ENCODE measurements around the gene MAPK10. TPM values are rescaled to one million over a fixed set of nuclear protein-coding genes. Genes with fewer than 3 reads are reported as not detected.

MAPK10 gene
- total and polyA plus RNA-seq, 4 donors, result 0.82 to 3.6 (median 2.3) TPM

- 75% methylated on average over 4 of the region's 4 CpGs for WGBS
- no peak for DNase-seq (ENCODE audit: low spot score)
- TF ChIP-seq RXRA (IDR thresholded peaks at IDR 0.05), result no peak
- no peak for TF ChIP-seq RAD21 (IDR thresholded peaks at IDR 0.05)
- TF ChIP-seq FOXA1 (IDR thresholded peaks at IDR 0.05), result no peak
- TF ChIP-seq ATF3 (IDR thresholded peaks at IDR 0.05), result no peak
- TF ChIP-seq JUND (IDR thresholded peaks at IDR 0.05), result no peak
- TF ChIP-seq HNF4A (conservative IDR thresholded peaks at IDR 0.05), result no peak
- no peak for TF ChIP-seq FOXA2 (IDR thresholded peaks at IDR 0.05)
- no peak for TF ChIP-seq HNF4G (IDR thresholded peaks at IDR 0.05)
- Histone ChIP-seq H3K36me3 (ENCODE audit: control insufficient read depth in 4 of 4, insufficient read depth in 3 of 4, low read depth in 1 of 4, low read length in 3 of 4) (no peaks in the 10 kb centered on the region), H3K27me3 (ENCODE audit: control insufficient read depth in 4 of 4, insufficient read depth in 4 of 4, low read length in 3 of 4) (peaks cover 0 to 2% (median 0%) of the 10 kb centered on the region in 4 donors), H3K4me1 (ENCODE audit: control insufficient read depth in 4 of 4, insufficient read depth in 4 of 4, low read length in 3 of 4) (no peaks in the 10 kb centered on the region), H3K27ac (ENCODE audit: low read depth in 1 of 2, low read length in 2 of 2) (no peak overlapping the region), H3K4me3 (ENCODE audit: low read depth in 1 of 3, low read length in 3 of 3) (no peak overlapping the region), H3K9ac (ENCODE audit: low read depth in 1 of 2, low read length in 2 of 2) (no peak overlapping the region), H3K9me3 (ENCODE audit: control insufficient read depth in 4 of 4, low read length in 3 of 4) (peaks cover 0 to 5% (median 0%) of the 10 kb centered on the region in 4 donors)
Measured at GRCh38 chr4:86368433-86368832, 8.6 kb upstream of the MAPK10 start.

- Histone ChIP-seq H3K27me3 (ENCODE audit: control insufficient read depth in 4 of 4, insufficient read depth in 4 of 4, low read length in 3 of 4) (peaks cover 0 to 2% (median 0%) of the 10 kb centered on the region in 4 donors), H3K27ac (ENCODE audit: low read depth in 1 of 2, low read length in 2 of 2) (no peak overlapping the region), H3K9me3 (ENCODE audit: control insufficient read depth in 4 of 4, low read length in 3 of 4) (peaks cover 0 to 5% (median 0%) of the 10 kb centered on the region in 4 donors), H3K36me3 (ENCODE audit: control insufficient read depth in 4 of 4, insufficient read depth in 3 of 4, low read depth in 1 of 4, low read length in 3 of 4) (no peaks in the 10 kb centered on the region), H3K4me1 (ENCODE audit: control insufficient read depth in 4 of 4, insufficient read depth in 4 of 4, low read length in 3 of 4) (no peaks in the 10 kb centered on the region), H3K9ac (ENCODE audit: low read depth in 1 of 2, low read length in 2 of 2) (no peak overlapping the region), H3K4me3 (ENCODE audit: low read depth in 1 of 3, low read length in 3 of 3) (no peak overlapping the region)
- TF ChIP-seq FOXA1 (IDR thresholded peaks at IDR 0.05) (no peak), TAF1 (conservative IDR thresholded peaks at IDR 0.05) (no peak), CTCF (IDR thresholded peaks at IDR 0.05; ENCODE audit: low read depth, low read length, missing input control) (no peak), NR2F2 (IDR thresholded peaks at IDR 0.05) (no peak), JUND (IDR thresholded peaks at IDR 0.05) (no peak), SP1 (IDR thresholded peaks at IDR 0.05) (no peak), HNF4G (IDR thresholded peaks at IDR 0.05) (no peak), YY1 (IDR thresholded peaks at IDR 0.05) (no peak), ATF3 (IDR thresholded peaks at IDR 0.05) (no peak), ZBTB33 (IDR thresholded peaks at IDR 0.05) (no peak), RAD21 (IDR thresholded peaks at IDR 0.05) (no peak)
- 57% methylated on average over 1 of the region's 1 CpG for WGBS
- no peak for DNase-seq (ENCODE audit: low spot score)
Measured at GRCh38 chr4:86367577-86367976, 7.7 kb upstream of the MAPK10 start.

GRCh38 chr4:86366920-86367319, 7.1 kb upstream of the MAPK10 start:
- no peak for DNase-seq (ENCODE audit: low spot score)
- Histone ChIP-seq H3K27me3 (ENCODE audit: control insufficient read depth in 4 of 4, insufficient read depth in 4 of 4, low read length in 3 of 4) (peaks cover 0 to 2% (median 0%) of the 10 kb centered on the region in 4 donors), H3K27ac (ENCODE audit: low read depth in 1 of 2, low read length in 2 of 2) (no peak overlapping the region), H3K4me3 (ENCODE audit: low read depth in 1 of 3, low read length in 3 of 3) (no peak overlapping the region), H3K9ac (ENCODE audit: low read depth in 1 of 2, low read length in 2 of 2) (no peak overlapping the region), H3K9me3 (ENCODE audit: control insufficient read depth in 4 of 4, low read length in 3 of 4) (peaks cover 0 to 5% (median 0%) of the 10 kb centered on the region in 4 donors), H3K4me1 (ENCODE audit: control insufficient read depth in 4 of 4, insufficient read depth in 4 of 4, low read length in 3 of 4) (no peaks in the 10 kb centered on the region), H3K36me3 (ENCODE audit: control insufficient read depth in 4 of 4, insufficient read depth in 3 of 4, low read depth in 1 of 4, low read length in 3 of 4) (no peaks in the 10 kb centered on the region)
- 64% methylated on average over 1 of the region's 1 CpG for WGBS
- TF ChIP-seq RAD21 (IDR thresholded peaks at IDR 0.05), result no peak
- no peak for TF ChIP-seq SP1 (IDR thresholded peaks at IDR 0.05)

Measured in liver (tissue), 9 donors.